ENCODE results near the gene DLX5. TPM values are rescaled to one million over a fixed set of nuclear protein-coding genes. Genes with fewer than 3 reads are reported as not detected.

The DLX5 gene
- total RNA-seq, 2 donors from 2014 or later, result not detected

DNA sequence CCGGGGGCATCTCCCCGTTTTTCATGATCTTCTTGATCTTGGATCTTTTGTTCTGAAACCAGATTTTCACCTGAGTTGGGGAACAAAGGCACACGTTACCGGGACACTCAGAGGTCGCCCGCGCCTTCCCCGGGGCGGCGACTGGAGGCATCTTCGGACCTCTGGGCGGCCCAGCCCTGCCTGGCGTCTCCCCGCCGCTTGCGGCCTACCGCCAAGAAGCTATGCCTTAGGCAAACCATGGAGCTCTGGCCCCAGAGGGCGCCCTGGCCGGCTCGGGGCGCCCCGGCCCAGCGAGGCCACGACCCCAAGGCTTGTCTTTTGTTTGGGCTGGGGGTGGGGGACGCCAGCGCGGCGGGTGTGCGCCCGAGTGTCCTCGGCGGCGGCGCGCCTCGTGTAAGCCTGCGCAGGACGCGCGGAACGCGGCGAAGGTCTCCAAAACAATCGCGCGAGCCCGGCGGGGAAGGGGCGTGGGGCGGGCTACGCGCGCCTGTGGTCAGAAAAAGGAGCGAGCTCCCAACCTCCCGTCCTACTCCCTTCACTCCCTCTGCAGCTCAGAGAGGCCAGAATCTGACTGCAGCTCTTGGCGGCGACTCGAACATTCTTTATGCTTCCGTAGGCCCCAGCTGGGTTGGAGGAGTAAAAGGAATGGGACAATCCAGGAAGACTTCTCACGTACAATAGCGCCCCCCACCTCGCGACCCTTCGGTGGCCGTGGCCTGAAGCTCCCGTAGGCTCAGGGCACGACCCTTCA, 3.5 kb downstream of the DLX5 start:
- Mint-ChIP-seq H3K36me3 (peaks cover 16 to 30% of the 10 kb centered on the region in 2 donors), H3K9me3 (no peaks in the 10 kb centered on the region), H3K27ac (no peak overlapping the region)
- DNase-seq (ENCODE audit: low spot score in 2 of 2) (no peak), ATAC-seq (no peak)

DNA sequence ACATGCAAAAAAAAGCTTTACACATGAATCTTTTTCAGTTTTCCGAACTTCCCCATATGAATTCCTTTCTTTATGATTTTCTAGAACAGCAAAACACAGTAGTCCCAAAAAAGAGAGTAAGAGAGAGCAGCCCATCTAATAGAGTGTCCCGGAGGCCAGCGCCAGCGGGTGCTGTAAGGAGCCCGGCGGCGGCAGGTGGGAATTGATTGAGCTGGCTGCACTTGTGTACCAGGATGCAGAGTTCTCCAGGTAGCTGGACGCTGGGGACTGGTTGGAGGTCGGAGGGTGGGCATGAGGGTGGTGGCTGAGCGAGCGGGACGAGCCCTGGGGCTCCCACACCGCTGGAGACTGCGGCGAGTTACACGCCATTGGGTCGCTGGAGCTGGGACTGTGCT, 4.0 kb downstream of the DLX5 start:
- no peak for ATAC-seq

DNA sequence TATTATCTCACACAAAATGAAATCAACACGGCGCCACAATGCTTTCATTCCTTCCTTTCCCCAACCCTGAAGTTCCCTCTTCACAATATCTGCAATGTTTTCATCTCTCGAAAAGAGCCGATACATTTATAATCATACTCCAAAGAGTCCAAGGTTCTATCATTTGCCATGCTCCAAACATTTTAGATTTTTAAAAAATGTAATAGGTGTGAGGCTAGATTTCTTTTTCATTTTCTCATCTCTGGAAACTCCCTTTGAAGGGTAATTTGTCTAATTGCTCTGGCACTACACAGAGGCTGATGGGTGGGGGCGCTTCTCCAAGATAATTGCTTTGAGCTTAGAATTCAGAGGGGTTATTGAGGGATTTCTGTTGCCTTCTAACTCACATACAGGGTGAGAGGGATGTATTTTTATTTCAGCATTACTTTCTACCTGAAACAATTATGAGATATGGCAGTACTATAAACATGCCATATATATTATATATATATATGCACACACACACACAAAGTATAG, 4.9 kb downstream of the DLX5 start:
- no peak overlapping the region for H3K27ac Mint-ChIP-seq
- ATAC-seq (no peak), DNase-seq (ENCODE audit: low spot score in 2 of 2) (no peak)
- peaks cover 16 to 30% of the 10 kb centered on the region in 2 donors for H3K36me3 Mint-ChIP-seq
- no peaks in the 10 kb centered on the region for H3K9me3 Mint-ChIP-seq

More for the DNA sequence above, 4.0 kb downstream of the DLX5 start:
- Mint-ChIP-seq H3K36me3 (peaks cover 16 to 33% of the 10 kb centered on the region in 2 donors), H3K27ac (peak overlapping the region in 1 of 2 donors; percentile 10), H3K9me3 (no peaks in the 10 kb centered on the region)
- DNase-seq (ENCODE audit: low spot score in 2 of 2), result no peak

DNA sequence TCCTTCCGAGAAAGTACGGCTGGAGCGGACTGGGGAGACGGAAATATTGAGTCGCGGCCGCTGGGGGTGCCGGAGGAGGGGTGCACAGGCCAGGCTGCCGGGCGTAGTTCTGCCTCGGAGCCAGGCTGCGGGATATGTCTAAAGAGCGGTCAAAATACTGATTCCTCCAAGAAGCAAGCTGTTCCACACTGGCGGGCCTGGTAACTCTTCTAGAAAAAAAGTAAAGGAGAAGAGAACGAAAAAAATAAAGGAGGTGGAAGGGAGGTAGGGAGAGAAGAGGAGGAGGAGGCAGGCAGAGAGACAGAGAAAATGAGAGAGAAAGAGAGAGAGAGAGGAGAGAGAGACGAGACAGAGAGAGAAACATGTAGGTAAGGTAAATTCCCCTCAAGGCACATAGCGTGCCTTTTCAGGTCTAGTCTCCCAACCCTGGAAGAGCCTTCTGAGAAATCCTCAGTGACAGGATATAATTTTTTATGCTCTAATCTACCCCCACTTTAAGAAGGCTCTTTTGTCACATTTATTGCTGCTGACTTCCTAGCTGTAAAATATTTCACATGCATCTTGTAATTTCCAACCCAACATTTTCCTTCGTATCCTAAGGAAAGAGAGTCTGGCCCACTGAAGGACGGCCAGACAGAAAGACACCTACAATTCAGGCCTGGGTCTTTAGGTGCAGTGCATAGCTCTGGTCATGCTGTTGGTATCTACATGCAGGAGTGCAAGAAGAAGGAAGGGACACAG, 5.7 kb downstream of the DLX5 start:
- no peaks in the 10 kb centered on the region for H3K9me3 Mint-ChIP-seq
- H3K36me3 Mint-ChIP-seq, result peaks cover 16 to 30% of the 10 kb centered on the region in 2 donors
- DNase-seq (ENCODE audit: low spot score in 2 of 2), result no peak
- no peak for ATAC-seq
- no peak overlapping the region for H3K27ac Mint-ChIP-seq

DNA sequence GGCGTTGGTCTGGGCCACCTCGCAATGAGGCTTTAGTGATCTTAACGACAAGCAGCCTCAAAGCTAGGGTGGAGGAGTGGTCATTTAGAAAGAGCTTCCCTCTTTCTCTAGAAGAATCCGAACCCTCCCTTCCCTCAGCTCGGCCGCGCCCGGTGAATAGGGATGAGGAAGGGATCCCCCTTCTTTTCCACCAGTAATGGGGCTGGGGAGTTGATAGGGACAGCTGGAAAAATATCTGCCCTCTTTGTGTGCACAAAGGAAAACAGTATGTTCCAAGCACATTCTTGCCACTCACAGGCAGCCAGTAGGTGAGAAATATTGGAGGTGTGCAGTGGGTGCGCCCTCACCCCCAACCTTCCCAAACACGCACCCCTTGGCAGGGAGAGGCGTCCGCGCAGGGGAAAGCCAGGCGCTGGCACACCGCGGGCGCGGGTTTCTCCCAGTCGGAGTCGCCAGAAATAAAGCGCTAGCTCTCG, 6.5 kb downstream of the DLX5 start:
- H3K27ac Mint-ChIP-seq, result no peak overlapping the region
- no peak for DNase-seq (ENCODE audit: low spot score in 2 of 2)
- no peaks in the 10 kb centered on the region for H3K9me3 Mint-ChIP-seq
- H3K36me3 Mint-ChIP-seq, result peaks cover 16 to 36% of the 10 kb centered on the region in 2 donors
- ATAC-seq, result no peak

DNA sequence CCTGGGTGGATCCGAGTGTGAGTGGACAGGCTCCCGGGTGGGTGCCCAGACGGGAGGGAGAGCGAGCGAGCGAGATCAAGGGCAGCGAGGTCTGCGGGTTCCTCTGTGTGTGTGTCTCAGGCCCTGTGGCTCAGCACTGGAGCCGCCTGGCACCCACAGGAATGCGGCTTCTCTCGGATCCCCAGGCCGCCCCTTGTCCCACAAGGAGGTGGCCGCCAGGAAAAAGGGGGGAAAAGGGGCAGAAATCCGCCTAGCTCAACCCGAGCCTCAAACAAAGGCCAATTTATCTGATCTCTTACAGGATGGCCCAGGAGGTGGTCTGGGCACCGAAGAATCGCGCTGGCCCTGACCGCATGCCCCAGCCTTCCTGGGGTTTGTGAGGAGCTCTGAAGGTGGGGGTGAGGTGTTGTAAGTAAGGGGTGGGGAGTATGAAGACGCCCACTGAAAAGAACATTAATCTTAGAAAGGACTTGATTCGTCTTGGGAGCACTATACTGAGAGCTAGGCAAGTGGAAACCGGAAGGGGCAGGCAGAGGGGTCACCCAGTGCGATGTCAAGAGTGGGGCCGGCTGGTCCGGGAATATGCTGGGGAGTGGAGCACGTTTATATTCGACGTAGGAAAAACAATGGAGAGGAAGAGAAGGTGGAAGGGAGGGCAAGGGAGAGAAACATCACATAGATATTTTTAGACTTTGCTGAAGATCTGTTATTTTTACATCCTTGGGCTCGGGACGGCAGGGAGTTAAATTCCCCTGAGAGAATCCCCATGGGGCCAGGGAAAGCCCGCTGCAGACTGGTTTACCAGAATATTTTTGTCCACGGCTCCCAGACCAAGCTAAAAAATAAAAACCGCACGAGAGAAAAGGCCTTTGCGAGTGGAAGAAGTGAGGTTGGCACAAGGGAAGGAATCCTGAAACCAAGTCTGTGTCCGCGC, 7.2 kb downstream of the DLX5 start:
- no peak for DNase-seq (ENCODE audit: low spot score in 2 of 2)
- H3K36me3 Mint-ChIP-seq, result peaks cover 13 to 37% of the 10 kb centered on the region in 2 donors
- no peak overlapping the region for H3K27ac Mint-ChIP-seq
- H3K9me3 Mint-ChIP-seq, result no peaks in the 10 kb centered on the region
- no peak for ATAC-seq

DNA sequence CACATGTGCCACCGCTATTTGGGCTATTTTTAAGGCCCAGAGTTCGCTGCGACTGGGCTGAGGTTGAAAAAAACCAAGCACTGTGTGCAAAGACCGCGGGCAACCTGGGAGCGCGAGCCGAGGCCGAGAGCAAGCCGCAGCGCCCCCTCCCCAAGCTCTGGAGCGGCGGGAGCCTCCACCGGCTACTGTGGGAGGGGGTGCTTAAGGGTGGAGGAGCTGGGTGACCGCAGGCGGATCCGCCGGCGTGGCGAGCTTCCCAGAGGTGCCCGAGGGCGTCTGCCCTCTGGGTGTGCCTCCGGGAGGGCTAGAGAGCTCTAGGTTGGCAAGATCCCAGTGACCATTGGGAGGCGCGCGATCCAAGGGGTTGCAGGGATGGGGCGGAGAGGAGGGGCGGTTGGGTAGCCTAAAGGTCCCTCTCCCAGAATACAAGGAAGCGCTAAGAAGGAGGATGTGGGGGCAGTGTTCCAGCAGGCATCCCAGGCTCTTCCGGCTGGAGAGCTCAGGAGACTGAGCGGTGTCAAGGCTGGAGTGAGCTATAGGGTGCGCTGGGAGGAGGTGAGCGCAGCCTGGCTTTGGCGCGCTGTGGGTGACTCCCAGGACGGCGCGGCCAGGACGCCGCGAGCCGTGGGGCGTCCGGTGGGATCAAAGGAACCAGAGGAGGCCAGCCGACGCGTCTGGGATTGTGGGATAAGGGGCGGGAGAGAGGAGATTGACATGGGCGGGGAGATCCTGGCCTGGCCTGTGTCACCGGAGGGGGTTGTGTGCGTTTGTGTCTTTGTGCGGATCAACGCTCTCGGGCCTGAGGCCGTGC, 8.0 kb downstream of the DLX5 start:
- no peak overlapping the region for H3K27ac Mint-ChIP-seq
- H3K9me3 Mint-ChIP-seq, result no peaks in the 10 kb centered on the region
- H3K36me3 Mint-ChIP-seq, result peaks cover 12 to 40% of the 10 kb centered on the region in 2 donors
- no peak for DNase-seq (ENCODE audit: low spot score in 2 of 2)
- ATAC-seq, result peak in 1 of 2 donors; percentile 44

DNA sequence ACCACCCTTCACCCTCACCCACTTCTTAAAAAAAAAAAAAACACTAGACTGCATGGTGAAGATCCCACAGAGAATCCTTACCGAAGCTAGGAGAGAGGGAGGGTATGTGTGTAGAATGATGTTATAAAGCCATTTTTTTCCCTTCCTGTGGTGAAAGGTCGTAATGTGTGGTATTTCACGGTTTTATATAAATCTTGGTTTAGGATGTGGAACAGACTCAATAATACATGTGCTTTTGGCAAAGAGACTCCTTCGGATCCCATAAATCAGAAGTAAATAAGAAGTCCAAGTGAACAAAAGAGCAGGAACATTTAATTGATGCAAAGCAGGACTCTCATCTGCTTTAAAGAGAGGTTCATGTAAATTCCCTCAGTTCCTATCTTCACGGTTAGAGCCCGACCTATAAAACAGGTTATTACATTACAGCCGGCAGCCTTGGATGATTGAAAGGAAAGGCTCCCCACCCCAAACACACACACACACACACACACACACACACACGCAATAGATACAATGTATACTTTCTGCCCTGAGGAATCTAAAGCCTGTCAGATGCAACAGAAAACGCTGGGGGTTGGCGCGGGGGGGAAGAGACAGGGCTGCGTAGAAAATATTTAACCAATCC, 8.8 kb downstream of the DLX5 start:
- DNase-seq (ENCODE audit: low spot score in 2 of 2), result no peak

DNA sequence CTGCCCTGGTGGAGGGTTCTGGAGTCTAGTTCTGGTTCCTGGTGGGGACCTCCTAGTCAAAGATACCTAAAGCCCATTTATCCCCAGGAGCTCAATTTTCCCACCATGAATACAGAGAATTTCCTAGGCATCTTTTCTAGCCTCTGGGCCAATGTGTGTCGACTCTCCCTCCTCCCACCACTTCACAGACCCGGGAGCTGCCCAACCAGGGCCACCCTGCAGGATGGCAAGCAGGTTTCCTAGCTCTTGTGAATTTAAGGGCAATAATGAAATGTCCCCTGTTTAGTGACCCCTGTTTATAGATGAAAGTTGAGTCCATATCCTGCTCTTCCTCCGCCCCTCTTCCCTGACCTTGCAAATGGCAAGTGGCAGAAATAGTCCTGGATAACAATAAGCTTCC, 9.4 kb downstream of the DLX5 start:
- Mint-ChIP-seq H3K9me3 (no peaks in the 10 kb centered on the region), H3K27ac (no peak overlapping the region), H3K36me3 (peaks cover 16 to 41% of the 10 kb centered on the region in 2 donors)
- ATAC-seq (no peak), DNase-seq (ENCODE audit: low spot score in 2 of 2) (no peak)

More for the DNA sequence above, 8.8 kb downstream of the DLX5 start:
- no peak for ATAC-seq
- Mint-ChIP-seq H3K36me3 (peaks cover 16 to 46% of the 10 kb centered on the region in 2 donors), H3K9me3 (no peaks in the 10 kb centered on the region), H3K27ac (no peak overlapping the region)

DNA sequence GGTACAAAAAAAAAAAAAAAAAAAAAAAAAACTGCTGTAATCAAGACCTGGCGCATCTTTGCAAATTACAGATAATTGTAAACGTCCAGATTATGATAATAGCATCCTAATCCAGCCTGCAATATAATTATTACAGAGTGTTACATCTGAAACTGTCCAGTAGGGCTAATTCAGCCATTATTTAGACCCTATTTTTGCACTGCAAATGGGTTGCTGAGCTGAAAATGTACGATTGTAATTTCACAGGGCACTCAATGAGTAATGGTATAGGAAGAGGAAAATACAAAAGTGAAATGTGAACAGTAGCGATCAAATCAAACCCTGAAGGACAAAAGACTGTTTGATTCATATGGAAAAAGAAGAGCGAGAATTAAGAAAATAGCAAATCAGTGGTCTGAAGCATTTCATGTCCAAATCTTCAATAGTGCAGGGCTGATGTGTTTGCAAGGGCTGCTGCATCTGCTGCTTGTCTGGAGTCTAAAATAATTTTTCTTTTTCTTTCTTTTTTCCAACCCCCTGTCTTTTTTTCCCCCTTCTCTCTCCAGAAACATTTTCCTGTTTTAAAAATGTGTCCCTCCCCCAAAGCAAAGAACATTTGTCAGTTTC, 10.4 kb downstream of the DLX5 start:
- H3K9me3 Mint-ChIP-seq, result no peaks in the 10 kb centered on the region
- no peak for ATAC-seq
- H3K27ac Mint-ChIP-seq, result no peak overlapping the region
- H3K36me3 Mint-ChIP-seq, result peaks cover 16 to 44% of the 10 kb centered on the region in 2 donors
- DNase-seq (ENCODE audit: low spot score in 2 of 2), result no peak

DNA sequence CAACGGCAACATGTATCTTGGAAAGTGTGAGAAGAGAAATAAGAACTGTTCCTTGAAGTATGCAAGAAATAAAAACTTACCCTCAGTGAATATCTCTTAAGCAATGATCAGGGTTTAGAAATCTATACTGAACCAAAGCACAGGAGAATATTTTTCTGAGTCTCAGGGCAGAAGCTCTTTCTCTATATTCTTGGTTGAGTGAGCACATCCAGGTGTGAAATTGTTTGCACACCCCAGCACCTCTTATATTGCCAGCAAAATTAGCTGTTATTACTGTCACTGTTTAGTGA, 10.8 kb downstream of the DLX5 start:
- peaks cover 16 to 44% of the 10 kb centered on the region in 2 donors for H3K36me3 Mint-ChIP-seq
- ATAC-seq, result no peak

DNA sequence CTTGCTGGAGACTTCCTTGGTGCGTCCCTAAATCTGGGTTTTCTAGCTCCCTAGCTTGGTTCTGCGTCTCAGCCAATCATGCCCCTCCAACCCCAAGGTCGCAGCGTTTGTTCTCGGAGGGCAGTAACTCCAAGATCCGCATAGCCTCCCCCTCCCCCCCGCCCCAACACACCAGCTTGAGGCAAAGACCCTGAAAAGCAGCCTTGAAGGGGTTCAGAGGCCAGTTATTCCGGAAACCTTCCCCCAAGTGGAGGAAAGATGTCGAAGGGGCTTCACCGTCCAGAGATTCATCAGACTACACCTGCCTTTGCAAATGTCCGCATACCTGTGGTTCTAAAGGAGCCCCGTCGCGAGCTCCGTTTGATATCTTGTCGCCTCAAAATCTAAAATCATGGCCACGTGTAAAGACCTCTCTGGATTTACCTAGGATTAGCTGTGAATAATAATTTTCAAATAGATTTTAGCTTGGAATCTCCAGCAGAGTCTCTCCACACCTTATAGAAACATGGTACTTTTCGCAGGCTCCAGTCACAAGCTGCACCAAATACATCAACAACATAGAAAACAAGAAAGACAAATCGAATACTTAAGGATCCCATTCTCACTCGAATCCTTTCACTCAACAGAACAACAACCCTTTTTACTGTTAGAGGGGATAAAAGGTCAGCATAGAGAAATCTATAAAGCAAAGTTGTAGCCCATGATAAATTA, 11.3 kb downstream of the DLX5 start:
- Mint-ChIP-seq H3K27ac (no peak overlapping the region), H3K36me3 (peaks cover 16 to 44% of the 10 kb centered on the region in 2 donors), H3K9me3 (no peaks in the 10 kb centered on the region)
- no peak for DNase-seq (ENCODE audit: low spot score in 2 of 2)
- no peak for ATAC-seq

More for the DNA sequence above, 10.8 kb downstream of the DLX5 start:
- H3K9me3 Mint-ChIP-seq, result no peaks in the 10 kb centered on the region
- no peak for DNase-seq (ENCODE audit: low spot score in 2 of 2)
- H3K27ac Mint-ChIP-seq, result no peak overlapping the region

DNA sequence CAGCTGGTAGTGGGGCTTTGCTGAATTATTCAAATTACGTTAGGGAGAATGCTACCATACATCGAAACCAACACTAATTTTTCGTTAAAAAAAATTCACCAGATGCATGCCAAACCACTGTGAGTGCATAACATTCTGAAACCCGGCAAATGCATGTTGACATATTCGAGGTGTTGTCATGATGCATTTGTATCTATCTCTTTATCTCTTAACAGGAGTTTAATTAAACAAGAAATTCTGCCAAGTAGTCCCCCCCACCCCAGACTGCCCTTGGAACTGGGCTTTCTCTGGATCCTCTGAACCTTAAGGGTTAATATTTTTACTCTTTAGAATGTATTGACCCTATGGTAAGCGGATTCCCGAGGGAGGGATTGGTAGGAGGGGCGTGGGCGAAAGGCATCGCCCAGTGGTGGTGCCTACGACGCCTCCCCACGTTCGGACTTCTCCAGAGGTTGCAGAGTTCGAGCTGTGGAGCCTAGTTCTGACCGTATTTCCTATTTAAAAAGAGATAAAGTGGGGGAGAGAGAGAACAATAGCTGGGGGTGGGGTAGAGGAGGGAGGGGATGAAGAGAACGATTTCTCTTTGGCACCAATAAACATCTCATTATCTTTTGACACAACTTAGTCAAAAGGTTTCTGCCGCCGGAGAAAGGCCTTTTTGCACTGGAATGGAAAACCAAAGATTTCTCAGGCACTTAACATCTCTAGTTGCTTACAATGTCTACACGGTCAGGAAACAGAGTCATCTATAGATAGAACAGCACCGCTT, 12.1 kb downstream of the DLX5 start:
- Mint-ChIP-seq H3K27ac (no peak overlapping the region), H3K36me3 (peaks cover 13 to 42% of the 10 kb centered on the region in 2 donors), H3K9me3 (no peaks in the 10 kb centered on the region)
- ATAC-seq (no peak), DNase-seq (ENCODE audit: low spot score in 2 of 2) (no peak)

All from activated naive CD4-positive, alpha-beta T cell treated with anti-CD3 and anti-CD28 coated beads, Interleukin-2, amount 50 U/mL, for 72 hours (primary cell).